Thoracic aorta (tissue), 2 donors: ENCODE results near the gene PDIA6. TPM values are rescaled to one million over a fixed set of nuclear protein-coding genes. Genes with fewer than 3 reads are reported as not detected.
A peak's percentile ranks its signal among the peaks of the same experiment; 100 is the strongest.

ENCODE experiments used
- ATAC-seq: fragments of 150-250 bp; one replicate; pipeline ENCODE4 v1.8.0; 2017; ENCODE audit warnings: low read depth; ENCODE audit not compliant: insufficient number of reproducible peaks, low FRiP score
- DNase-seq: peaks from one replicate; pipeline ENCODE4 v3.0.0-alpha.2; 2020; ENCODE audit warnings: low spot score
- H3K27ac ChIP-seq, 2 donors: fragments of 200-600 bp; sonication (generic); 1 replicate in 1 of 2; 2 replicates in 1 of 2; pipeline ENCODE4 v1.5.1; 2016; ENCODE audit warnings: mild to moderate bottlenecking in 2 of 2, moderate library complexity in 2 of 2
- H3K27me3 ChIP-seq: fragments of 200-600 bp; sonication (generic); replicated peaks from 2 replicates; pipeline ENCODE4 v1.6.0; 2016; ENCODE audit warnings: mild to moderate bottlenecking; ENCODE audit not compliant: insufficient read depth
- H3K36me3 ChIP-seq: fragments of 200-600 bp; sonication (generic); one replicate; pipeline ENCODE4 v1.5.1; 2016
- H3K4me1 ChIP-seq, 2 donors: fragments of 200-600 bp; sonication (generic); 1 replicate in 1 of 2; 2 replicates in 1 of 2; pipeline versions ENCODE4 v1.5.1 to v1.6.0; 2016; ENCODE audit warnings: low read depth in 2 of 2, mild to moderate bottlenecking in 1 of 2; ENCODE audit not compliant: control insufficient read depth in 1 of 2
- H3K4me3 ChIP-seq: fragments of 200-600 bp; sonication (generic); 2 replicates; pipeline ENCODE4 v1.5.1; 2016; ENCODE audit warnings: mild to moderate bottlenecking
- H3K9me3 ChIP-seq: fragments of 200-600 bp; sonication (generic); 2 replicates; pipeline ENCODE4 v1.5.1; 2016
- total RNA-seq, 2 donors: library from RNA; depleted of rRNA; stranded (reverse); fragments of >200 nt; gene quantifications; one replicate each; pipeline versions ENCODE4 v1.1.0 to v1.2.3, GENCODE V29; 2016
- TF ChIP-seq, protein P1 (sequence below): fragments of 200-600 bp; sonication (generic); IDR thresholded peaks from one replicate; pipeline ENCODE4 v1.5.1; 2019; ENCODE audit warnings: antibody characterized with exemption

The PDIA6 gene
- 100 to 1,000 TPM in 1 of 2 donors, 10 to 100 TPM in 1; 94.9 to 100 TPM for total RNA-seq

- no peaks in the 10 kb centered on the region for H3K27me3 ChIP-seq
- H3K9me3 ChIP-seq: no peaks in the 10 kb centered on the region
- peak within 1 kb of the TSS; percentile 97 for H3K4me3 ChIP-seq
- TF ChIP-seq, protein P1, sequence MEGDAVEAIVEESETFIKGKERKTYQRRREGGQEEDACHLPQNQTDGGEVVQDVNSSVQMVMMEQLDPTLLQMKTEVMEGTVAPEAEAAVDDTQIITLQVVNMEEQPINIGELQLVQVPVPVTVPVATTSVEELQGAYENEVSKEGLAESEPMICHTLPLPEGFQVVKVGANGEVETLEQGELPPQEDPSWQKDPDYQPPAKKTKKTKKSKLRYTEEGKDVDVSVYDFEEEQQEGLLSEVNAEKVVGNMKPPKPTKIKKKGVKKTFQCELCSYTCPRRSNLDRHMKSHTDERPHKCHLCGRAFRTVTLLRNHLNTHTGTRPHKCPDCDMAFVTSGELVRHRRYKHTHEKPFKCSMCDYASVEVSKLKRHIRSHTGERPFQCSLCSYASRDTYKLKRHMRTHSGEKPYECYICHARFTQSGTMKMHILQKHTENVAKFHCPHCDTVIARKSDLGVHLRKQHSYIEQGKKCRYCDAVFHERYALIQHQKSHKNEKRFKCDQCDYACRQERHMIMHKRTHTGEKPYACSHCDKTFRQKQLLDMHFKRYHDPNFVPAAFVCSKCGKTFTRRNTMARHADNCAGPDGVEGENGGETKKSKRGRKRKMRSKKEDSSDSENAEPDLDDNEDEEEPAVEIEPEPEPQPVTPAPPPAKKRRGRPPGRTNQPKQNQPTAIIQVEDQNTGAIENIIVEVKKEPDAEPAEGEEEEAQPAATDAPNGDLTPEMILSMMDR: peak; percentile 34
- no peaks in the 10 kb centered on the region for H3K36me3 ChIP-seq
- peak; percentile 88 for DNase-seq
- H3K27ac ChIP-seq: peak within 1 kb of the TSS; percentile 81 to 84
- H3K4me1 ChIP-seq: peaks cover 16 to 39% of the 10 kb centered on the region in 2 donors
- ATAC-seq: peak; percentile 96
Observed at GRCh38 chr2:10812362-10813162, at the start of gene PDIA6. Gene PDIA6, minus strand, starts transcription at chr2:10812785. Its CDS starts 89 bp downstream, at chr2:10812696.

DNA sequence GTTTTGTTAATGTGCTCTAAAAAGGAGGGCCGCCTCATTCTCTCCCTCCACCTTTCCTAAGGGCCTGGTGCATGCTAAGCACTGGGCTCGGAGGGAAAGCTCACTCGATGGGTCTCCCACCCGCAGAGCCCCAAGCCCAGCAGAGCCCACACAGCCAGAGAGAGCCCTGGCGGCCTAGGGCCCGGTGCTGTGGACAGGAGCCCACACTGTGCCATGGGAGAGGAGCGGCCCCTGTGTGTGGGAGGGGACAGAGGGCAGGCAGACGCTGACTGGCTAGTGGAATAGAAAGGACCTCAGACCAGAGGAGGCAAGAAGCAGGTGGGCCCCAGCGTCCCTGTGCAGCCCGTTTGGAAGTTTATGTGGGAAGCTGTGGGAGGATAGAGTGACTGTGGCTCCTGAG, 49.7 kb upstream of the PDIA6 start:
- Histone ChIP-seq H3K27ac (no peak overlapping the region), H3K4me1 (no peaks in the 10 kb centered on the region)
- ATAC-seq: no peak

DNA sequence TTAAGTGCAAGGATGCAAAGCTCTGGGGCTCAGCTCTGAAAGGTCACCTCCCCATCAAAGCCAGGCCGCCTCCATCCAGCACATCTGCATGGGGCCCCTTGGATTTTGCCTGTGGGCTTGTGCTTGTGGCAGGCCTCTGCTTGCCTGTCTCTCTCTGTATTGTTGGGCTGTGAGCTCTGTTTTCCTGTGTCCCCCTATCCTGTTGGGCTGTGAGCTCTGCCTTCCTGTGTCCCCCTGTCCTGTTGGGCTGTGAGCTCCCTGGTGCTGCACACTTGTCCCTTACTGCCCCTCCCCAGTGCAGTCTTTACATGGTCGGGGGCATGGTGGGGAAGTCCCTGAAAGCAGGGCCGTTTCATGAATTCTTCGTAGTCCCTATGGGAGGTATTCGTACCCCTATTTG, 49.2 kb upstream of the PDIA6 start:
- Histone ChIP-seq H3K4me3 (no peak overlapping the region), H3K27me3 (no peaks in the 10 kb centered on the region), H3K4me1 (no peaks in the 10 kb centered on the region), H3K36me3 (no peaks in the 10 kb centered on the region), H3K9me3 (no peaks in the 10 kb centered on the region), H3K27ac (no peak overlapping the region)
- ATAC-seq (no peak), DNase-seq (no peak)
- TF ChIP-seq, protein P1: no peak

More for the DNA sequence above, 49.7 kb upstream of the PDIA6 start:
- TF ChIP-seq, protein P1: no peak
- Histone ChIP-seq H3K9me3 (no peaks in the 10 kb centered on the region), H3K4me3 (no peak overlapping the region), H3K27me3 (no peaks in the 10 kb centered on the region), H3K36me3 (no peaks in the 10 kb centered on the region)
- no peak for DNase-seq

DNA sequence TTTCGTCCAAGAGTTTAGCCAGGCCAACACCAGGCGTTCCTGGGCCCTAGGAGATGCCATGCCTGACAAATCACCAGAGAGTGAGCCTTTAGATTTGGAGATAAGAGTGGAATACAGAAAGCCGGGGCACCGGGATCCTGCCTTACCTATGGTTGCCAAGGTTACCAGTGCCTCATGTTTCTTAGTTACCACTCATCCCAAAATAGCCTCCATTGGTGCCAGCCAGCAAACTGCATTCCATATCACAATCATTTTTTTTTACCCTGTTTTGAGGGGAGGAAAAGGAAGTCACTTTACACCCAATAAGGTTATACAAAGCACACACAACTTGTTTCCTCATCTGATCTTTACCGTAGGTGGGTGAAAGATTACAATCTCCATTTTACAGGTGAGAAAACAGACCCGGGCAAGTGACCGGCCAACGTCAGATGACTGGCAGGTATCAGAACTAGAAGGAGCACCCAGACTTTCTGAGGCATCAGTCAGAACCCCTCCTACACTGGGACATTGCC, 48.3 kb upstream of the PDIA6 start:
- Histone ChIP-seq H3K9me3 (no peaks in the 10 kb centered on the region), H3K27ac (no peak overlapping the region), H3K4me1 (no peaks in the 10 kb centered on the region), H3K27me3 (no peaks in the 10 kb centered on the region), H3K36me3 (no peaks in the 10 kb centered on the region), H3K4me3 (no peak overlapping the region)
- ATAC-seq: no peak
- no peak for DNase-seq
- TF ChIP-seq, protein P1: no peak

DNA sequence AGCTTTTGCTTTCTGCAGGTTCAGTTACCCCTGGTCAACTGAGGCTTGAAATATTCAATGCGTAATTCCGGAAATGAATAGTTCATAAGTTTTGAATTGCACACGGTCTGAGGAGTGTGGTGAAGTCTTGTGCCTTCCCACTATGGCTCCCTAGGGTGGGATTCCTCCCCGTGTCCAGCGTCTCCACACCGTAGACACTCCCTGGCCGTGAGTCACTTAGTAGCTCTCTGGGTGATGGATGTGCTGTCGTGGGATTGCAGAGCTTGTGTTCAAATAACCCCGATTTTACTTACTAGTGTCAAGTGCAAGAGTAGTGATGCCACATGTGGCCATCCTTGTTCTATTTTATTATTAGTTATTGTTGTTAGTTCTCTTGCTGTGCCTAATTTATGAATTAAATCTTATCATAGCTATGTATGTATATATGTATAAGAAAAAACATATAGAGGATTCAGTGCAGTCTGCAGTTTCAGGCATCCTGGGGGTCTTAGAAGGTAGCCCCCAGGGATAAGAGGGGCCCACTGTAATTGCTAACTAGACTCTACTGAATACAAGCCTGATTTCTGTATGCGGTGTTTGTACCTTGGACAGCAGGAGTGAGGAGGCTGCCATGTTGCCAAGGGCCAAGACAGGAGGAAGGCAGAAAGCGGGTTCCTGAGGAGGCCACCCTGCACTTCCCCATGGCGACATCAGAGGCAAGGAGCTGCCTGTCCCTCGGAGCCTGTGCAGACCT, 47.7 kb upstream of the PDIA6 start:
- H3K4me3 ChIP-seq: no peak overlapping the region
- DNase-seq: no peak
- H3K9me3 ChIP-seq: no peaks in the 10 kb centered on the region
- ATAC-seq: no peak
- no peaks in the 10 kb centered on the region for H3K27me3 ChIP-seq
- H3K36me3 ChIP-seq: no peaks in the 10 kb centered on the region
- no peak overlapping the region for H3K27ac ChIP-seq
- TF ChIP-seq, protein P1: no peak
- H3K4me1 ChIP-seq: no peaks in the 10 kb centered on the region
